Middle frontal gyrus (tissue), 1 donor: ENCODE data around the gene LIN37.

Source experiments
- DNase-seq: peaks from one replicate; pipeline ENCODE4 v3.0.0-alpha.2; 2015; ENCODE audit warnings: low spot score; ENCODE audit errors: extremely low spot score

The LIN37 gene

GRCh38 chr19:35748106-35749020, at the start of gene LIN37:
Gene LIN37, plus strand, starts transcription at chr19:35748576. Its CDS starts 149 bp downstream, at chr19:35748725.
- peak; percentile 100 for DNase-seq

GRCh38 chr19:35702223-35703012, 46.0 kb upstream of the LIN37 start:
- peak; percentile 98 for DNase-seq

DNA sequence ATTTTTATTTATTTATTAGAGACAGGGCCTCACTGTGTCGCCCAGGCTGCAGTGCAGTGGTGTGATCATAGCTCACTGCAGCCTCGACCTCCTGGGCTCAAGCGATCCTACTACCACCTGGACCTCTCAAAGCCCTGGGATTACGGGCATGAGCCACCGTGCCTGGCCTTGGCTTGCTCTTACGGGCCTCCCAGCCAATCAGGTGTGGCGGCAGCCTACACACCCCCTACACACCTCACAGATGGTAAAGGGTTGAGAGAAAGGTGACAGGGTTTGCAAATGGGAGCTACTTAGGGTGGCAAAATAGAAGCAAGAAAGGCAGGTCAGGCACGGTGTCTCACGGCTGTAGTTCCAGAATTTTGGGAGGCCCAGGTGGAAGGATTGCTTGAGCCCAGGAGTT, 45.0 kb upstream of the LIN37 start:
- no peak for DNase-seq

DNA sequence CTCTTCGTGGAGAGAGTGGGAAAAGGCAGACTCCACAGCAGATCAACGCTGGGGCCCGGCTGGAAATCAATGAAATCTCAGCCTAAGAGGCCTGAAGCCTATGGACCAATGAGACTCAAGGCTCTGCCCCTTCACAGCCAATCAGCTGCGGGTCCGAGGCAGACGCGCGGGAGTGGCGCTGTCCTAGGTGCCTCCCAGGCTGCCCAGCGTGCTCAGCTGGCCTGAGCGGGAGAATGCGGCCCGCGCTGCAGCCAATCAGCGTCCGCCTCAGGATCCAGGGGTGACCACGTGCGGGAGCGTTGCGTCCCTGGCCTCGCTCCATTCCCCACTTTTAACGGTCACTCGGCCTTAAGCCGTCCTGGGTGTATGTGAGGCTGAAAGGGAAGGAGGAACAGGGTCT, 44.2 kb upstream of the LIN37 start, which contains the start of gene ZBTB32:
Gene ZBTB32 (plus strand): TSS at position 341 of the 400 bp plus-strand sequence. CDS start 10,069 bp downstream, outside the sequence.
- no peak for DNase-seq

GRCh38 chr19:35708391-35708790, 40.0 kb upstream of the LIN37 start:
- no peak for DNase-seq

DNA sequence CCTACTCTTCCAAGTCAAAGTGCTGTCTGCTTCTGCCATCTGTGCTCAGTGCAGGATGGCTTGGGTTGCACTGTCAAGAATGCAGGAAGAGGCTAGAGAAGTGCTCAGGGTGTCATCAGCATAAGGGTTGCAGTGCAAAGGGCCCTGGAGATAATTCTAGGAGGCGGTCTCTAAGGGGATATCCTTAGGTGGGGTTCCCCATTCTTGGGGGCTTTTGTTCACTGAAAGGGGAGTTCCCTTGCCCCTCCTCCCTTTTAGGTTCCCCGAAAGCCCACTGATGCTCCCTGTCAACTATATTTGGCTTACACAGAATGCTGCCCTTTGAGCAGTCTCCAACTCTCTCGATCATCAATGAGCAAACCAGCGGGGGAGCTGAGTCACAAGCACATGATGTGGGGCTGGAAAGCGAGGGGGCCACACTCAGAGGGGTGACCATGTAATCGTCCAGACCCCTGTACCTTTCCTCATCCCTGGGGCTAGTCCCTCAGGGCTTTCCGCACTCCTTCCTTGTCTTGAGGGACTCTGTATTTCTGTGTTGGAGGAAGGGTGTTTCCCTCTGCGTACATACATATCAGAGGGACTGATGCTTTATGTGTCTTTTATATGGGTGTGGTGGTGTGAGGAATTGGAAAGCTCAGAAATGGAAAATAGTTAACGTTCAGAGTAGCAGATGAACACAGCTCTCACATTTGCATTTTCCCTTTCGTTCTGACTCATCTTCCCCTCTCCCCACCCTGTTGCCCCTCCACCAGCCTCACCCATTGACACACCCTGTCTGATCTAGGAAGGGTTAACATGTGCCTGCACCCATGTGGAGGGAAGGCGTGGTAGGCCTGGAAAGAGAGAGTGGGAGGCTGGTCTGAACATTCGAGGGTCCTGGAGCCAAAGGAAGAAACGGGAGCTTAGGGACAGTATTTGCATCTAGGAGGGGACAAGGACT, 37.3 kb upstream of the LIN37 start:
- DNase-seq, result no peak

GRCh38 chr19:35712567-35713505, 35.5 kb upstream of the LIN37 start:
- no peak for DNase-seq

- DNase-seq, result no peak
Observed at GRCh38 chr19:35713506-35713850, 34.9 kb upstream of the LIN37 start.

- DNase-seq, result no peak
Observed at GRCh38 chr19:35713904-35714495, 34.4 kb upstream of the LIN37 start.

DNA sequence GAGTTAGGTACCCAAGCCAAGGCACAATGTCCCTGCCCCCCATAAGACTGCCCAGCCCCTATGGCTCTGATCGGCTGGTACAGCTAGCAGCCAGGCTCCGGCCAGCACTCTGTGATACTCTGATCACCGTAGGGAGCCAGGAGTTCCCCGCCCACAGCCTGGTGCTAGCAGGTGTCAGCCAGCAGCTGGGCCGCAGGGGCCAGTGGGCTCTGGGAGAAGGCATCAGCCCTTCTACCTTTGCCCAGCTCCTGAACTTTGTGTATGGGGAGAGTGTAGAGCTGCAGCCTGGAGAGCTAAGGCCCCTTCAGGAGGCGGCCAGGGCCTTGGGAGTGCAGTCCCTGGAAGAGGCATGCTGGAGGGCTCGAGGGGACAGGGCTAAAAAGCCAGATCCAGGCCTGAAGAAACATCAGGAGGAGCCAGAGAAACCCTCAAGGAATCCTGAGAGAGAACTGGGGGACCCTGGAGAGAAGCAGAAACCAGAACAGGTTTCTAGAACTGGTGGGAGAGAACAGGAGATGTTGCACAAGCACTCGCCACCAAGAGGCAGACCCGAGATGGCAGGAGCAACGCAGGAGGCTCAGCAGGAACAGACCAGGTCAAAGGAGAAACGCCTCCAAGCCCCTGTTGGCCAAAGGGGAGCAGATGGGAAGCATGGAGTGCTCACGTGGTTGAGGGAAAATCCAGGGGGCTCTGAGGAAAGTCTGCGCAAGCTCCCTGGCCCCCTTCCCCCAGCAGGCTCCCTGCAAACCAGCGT, 33.6 kb upstream of the LIN37 start:
- DNase-seq, result no peak

DNA sequence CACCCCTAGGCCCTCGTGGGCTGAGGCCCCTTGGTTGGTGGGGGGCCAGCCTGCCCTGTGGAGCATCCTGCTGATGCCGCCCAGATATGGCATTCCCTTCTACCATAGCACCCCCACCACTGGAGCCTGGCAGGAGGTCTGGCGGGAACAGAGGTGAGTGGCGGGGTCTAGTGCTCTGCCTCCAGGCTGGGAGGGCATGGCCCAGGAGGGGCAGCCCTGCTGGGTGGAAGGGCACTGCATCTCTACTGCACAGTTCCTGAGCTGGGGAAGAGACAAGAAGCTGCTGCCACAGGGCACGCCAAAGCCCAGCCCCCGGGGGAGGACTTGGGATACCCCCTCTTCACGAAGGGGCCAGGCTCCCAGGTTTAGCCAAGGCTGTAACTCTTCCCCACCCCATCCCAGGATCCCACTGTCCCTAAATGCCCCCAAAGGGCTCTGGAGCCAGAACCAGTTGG, 33.0 kb upstream of the LIN37 start:
- DNase-seq, result no peak

DNA sequence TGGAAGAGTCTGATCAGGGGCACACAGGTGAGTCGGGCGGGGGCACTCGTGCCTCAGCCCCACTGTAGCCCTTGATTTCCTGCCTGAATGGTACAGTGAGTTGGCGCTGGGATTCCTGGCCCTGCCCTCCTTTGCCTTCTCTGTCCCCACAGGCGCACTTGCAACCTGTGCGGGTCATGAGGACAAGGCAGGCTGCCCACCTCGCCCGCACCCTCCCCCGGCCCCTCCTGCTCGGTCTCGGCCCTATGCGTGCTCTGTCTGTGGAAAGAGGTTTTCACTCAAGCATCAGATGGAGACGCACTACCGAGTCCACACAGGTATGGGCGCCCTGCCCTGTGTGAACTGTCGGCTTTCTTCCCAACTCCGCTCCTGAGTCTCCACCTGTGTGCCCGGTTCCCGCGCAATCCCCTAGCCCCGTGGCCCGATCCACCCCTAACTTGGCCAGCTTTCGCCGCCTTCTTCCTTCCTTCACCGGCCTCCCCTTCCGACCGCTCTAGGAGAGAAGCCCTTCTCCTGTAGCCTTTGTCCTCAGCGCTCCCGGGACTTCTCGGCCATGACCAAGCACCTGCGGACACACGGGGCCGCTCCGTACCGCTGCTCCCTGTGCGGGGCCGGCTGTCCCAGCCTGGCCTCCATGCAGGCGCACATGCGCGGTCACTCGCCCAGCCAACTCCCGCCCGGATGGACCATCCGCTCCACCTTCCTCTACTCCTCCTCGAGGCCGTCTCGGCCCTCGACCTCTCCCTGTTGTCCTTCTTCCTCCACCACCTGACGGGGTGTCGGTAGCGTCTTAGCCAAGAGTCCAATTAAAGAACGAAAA, 32.2 kb upstream of the LIN37 start:
- no peak for DNase-seq

- peak; percentile 92 for DNase-seq
Observed at GRCh38 chr19:35716801-35717664, 31.3 kb upstream of the LIN37 start.

DNA sequence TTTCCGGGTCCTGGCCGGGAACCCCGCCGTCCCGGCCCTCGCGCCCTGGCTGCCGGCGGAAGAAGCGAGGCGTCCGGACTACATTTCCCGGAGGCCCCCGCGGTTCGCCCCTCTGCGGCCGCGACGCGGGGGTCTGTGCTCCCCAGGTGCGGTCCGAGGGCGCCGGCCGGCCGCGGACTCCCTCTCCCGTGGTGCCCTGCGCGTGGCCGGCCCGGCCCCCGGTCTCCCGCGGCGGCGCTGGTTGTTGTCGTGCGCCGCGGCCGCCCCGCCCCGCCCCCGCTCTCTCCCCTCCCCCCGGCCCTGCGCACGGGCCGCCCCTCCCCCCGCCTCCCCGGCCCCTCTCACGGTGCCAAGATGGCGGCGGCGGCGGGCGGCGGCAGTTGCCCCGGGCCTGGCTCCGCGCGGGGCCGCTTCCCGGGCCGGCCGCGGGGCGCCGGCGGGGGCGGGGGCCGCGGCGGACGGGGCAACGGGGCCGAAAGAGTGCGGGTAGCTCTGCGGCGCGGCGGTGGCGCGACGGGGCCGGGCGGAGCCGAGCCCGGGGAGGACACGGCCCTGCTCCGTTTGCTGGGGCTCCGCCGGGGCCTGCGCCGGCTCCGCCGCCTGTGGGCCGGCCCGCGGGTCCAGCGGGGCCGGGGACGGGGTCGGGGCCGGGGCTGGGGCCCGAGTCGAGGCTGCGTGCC, 30.6 kb upstream of the LIN37 start, which contains the start of gene KMT2B:
Gene KMT2B (plus strand): TSS at position 339 of the 680 bp plus-strand sequence. CDS start 16 bp downstream, at position 355.
- DNase-seq, result no peak

DNA sequence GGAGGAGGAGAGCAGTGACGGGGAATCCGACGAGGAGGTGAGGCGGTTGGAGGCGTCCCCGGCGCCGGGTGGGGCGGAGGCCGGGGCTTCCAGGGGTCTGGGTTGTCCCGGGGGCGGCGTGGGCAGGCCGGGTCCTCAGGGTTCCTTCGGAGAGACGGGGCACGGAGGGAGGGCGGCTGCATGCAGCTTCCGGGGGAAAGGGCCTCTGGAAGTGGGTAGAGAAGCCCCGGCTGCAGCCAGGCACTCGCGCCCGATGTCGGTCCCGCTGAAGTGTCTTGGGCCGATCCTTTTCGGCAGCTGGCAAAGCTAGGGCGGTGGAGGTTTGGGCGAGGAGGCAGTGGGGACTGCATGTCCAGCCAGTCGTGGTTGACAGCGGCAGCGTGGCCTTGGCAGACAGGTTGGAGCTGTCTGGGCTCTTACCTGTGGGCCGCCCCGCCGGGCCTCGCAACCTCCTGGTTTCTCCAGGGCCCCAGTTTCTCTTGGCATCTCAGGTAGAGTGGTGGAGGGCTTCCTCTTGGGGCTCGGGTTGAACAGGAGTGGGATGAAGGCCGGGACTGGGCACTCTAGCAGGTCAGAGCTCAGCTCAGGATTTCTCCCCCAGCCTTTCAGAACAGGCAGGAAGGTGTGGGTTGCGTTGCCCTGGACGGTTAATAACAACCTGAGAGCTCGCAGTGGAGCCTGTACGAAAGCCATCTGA, 29.9 kb upstream of the LIN37 start:
- no peak for DNase-seq
